ENCODE measurements around the gene TTC9C. TPM values are rescaled to one million over a fixed set of nuclear protein-coding genes. Genes with fewer than 3 reads are reported as not detected.
"Not testable (repeated sequence)": the region's sequence is repeated elsewhere in the genome, so short reads cannot be mapped to it uniquely, and the experiment has no call there.

The TTC9C gene
- total and polyA plus RNA-seq, 12 donors, result 9.4 to 20.8 (median 13.2) TPM

DNA sequence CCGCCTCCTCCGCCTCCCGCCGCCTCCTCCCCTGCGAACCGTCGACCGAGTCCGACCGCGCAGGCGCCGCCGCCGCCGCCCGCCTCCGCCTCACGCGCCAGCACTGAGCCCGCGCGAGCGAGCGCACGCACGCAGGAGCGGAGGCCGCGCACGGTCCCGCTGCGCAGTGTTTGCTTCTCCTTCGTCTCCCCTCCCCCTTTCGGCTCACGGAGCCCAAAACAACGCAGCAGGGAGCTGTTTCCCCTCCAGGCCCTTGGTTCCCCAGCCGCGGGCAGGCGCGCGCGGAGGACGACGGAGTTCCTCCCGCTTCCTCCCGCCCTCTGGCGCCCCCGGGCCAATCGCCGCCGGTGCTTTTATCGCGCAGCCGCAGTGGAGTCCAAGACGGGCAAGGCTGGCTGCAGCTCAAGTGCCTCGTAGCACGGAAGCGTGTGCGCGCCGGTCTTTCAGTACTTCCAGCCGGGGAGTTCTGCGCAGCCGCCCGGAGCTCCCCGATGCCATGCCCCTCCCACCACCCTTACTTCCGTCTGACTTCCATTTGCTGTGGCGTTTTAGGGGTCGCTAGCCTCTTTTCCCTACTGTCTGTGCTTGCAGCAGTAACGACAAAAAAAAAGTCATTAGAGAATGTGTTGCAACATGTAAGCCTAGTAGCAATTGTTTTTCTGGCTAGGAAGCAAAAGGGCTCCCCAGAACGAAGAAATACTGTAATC lies 968 bp upstream of the TTC9C start, which contains the start of gene HNRNPUL2:
Gene HNRNPUL2, minus strand, starts transcription at position 293 of the 707 bp plus-strand sequence. CDS start 301 bp downstream, outside the sequence.
- Histone ChIP-seq H3K9me3 (no peaks in the 10 kb centered on the region), H3K4me1 (peaks cover 12 to 71% (median 51%) of the 10 kb centered on the region in 9 donors), H3K27me3 (no peaks in the 10 kb centered on the region), H3K27ac (peak within 1 kb of the TSS; percentile 87 to 99 (median 93)), H3K36me3 (peaks cover 0 to 47% (median 20%) of the 10 kb centered on the region in 9 donors), H3K4me3 (peak within 1 kb of the TSS; percentile 63 to 98 (median 89))
- ATAC-seq, result peak; percentile 93 to 97 (median 94)
- peak; percentile 98 to 99 for DNase-seq
- TF ChIP-seq CTCF (IDR thresholded peaks at IDR 0.05), result peak in 3 of 9 donors; percentile 16 to 32 (median 19)
- intact Hi-C loops (cut with DNase I), result loop anchor here in 4 of 10 donors (2.0 to 5.0 kb wide), 4 partner anchors 19 to 115 kb away; partner anchors contain the start of genes TAF6L (in 2 of the 4) and NXF1 (in 1 of the 4)
- 0% methylated on average over 65 to 72 of the region's 72 CpGs for WGBS, 2 donors

DNA sequence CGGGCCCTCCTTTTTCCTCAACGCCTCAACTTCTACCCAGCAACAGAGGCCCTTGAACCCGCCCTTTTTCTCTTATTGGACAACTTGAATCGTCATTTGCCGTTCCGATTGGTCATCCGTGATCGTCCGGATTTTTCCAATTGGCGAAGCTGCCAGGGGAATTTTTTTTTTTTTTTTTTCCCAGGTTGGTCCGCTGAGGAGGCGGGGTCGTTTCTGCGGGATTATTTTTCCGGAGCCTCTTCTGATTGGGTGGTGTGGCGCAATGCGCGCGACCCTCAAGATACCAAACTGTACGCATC lies 465 bp upstream of the TTC9C start:
- H3K27me3 ChIP-seq, result no peaks in the 10 kb centered on the region
- peaks cover 12 to 72% (median 54%) of the 10 kb centered on the region in 9 donors for H3K4me1 ChIP-seq
- peaks cover 0 to 47% (median 20%) of the 10 kb centered on the region in 9 donors for H3K36me3 ChIP-seq
- DNase-seq, result peak; percentile 71 to 95
- no peak for TF ChIP-seq CTCF (IDR thresholded peaks at IDR 0.05)
- 0% methylated on average over 20 of the region's 20 CpGs for WGBS, 2 donors
- H3K9me3 ChIP-seq, result no peaks in the 10 kb centered on the region
- intact Hi-C loops (cut with DNase I), result loop anchor here in 5 of 10 donors (2.0 to 5.0 kb wide), 5 partner anchors 19 to 114 kb away; partner anchors contain the start of genes TAF6L (in 2 of the 5) and NXF1 (in 1 of the 5)
- ATAC-seq, result peak; percentile 75 to 91 (median 84)
- H3K27ac ChIP-seq, result peak overlapping the region; percentile 87 to 99 (median 93)
- peak overlapping the region; percentile 63 to 98 (median 89) for H3K4me3 ChIP-seq

- H3K27me3 ChIP-seq; ATAC-seq; intact Hi-C loops (cut with DNase I); DNase-seq; H3K9me3 ChIP-seq: not testable (repeated sequence)
- H3K4me1 ChIP-seq, result peaks cover 12 to 57% (median 37%) of the 10 kb centered on the region in 9 donors
- peak overlapping the region in 6 of 10 donors; percentile 74 to 98 (median 92) for H3K4me3 ChIP-seq
- WGBS, 2 donors, result 84 to 88% methylated on average over 14 of the region's 14 CpGs
- H3K27ac ChIP-seq, result peak overlapping the region in 3 of 10 donors; percentile 93 to 99 (median 94)
- H3K36me3 ChIP-seq, result peaks cover 0 to 51% (median 20%) of the 10 kb centered on the region in 9 donors
These were observed 1.8 kb downstream of the TTC9C start for GRCh38 chr11:62730076-62730475.

DNA sequence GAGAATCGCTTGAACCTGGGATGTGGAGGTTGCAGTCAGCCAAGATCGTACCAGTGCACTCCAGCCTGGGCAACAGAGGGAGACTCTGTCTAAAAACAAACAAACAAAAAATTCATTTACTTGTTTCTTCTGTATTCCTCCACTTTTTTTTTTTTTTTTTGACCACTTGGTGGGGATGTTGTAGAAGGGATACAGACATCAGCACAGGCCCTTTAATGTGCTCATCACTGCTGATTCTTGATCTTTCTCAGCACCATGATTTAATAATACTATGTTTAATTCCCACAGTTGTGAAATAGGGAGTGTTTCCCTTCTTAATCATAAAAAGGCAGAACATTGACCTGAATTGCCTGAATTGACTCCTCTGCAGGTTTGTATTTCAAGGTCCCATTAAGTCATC lies 4.5 kb downstream of the TTC9C start:
- Histone ChIP-seq H3K9me3 (no peaks in the 10 kb centered on the region), H3K4me1 (peaks cover 9 to 45% (median 26%) of the 10 kb centered on the region in 9 donors), H3K4me3 (no peak overlapping the region), H3K36me3 (peaks cover 0 to 79% (median 38%) of the 10 kb centered on the region in 9 donors), H3K27ac (no peak overlapping the region), H3K27me3 (no peaks in the 10 kb centered on the region)
- TF ChIP-seq CTCF (IDR thresholded peaks at IDR 0.05), result peak in 1 of 9 donors; percentile 14
- DNase-seq (no peak), ATAC-seq (no peak)
- intact Hi-C loops (cut with DNase I), result no loop called here
- 83 to 86% methylated on average over 2 of the region's 2 CpGs for whole genome bisulfite sequencing, 2 donors

Data from heart right ventricle (tissue), 16 donors.